BJ (cell line): ENCODE data around the gene IFI6. TPM values are rescaled to one million over a fixed set of nuclear protein-coding genes. Genes with fewer than 3 reads are reported as not detected.

ENCODE experiments used
- CTCF ChIA-PET: fragments of 350-600 bp; formaldehyde crosslinking; extraction: SDS; loops from one replicate; lab custom pipeline; 2021; ENCODE audit warnings: antibody characterized with exemption, inconsistent platforms; lab: Yijun Ruan, JAX
- POLR2A ChIA-PET: fragments of 300-600 bp; sonication (Branson Sonifier 250); formaldehyde crosslinking; extraction: SDS; loops from one replicate; lab custom pipeline; 2021; ENCODE audit warnings: antibody characterized with exemption; lab: Charles Lee
- DNase-seq: peaks from one replicate; pipeline ENCODE4 v3.0.0-alpha.2; 2011; ENCODE audit warnings: low read depth
- H3K27me3 ChIP-seq: 2 replicates; pipeline ENCODE4 v1.6.0; 2011; ENCODE audit warnings: low read length; ENCODE audit not compliant: control insufficient read depth, insufficient read depth
- H3K36me3 ChIP-seq: 2 replicates; pipeline ENCODE4 v1.5.1; 2011; ENCODE audit warnings: low read length; ENCODE audit not compliant: control insufficient read depth, insufficient read depth
- H3K4me3 ChIP-seq: 2 replicates; pipeline ENCODE4 v1.5.1; 2011; ENCODE audit warnings: low read depth, mild to moderate bottlenecking, control low read depth, low read length
- polyA plus RNA-seq: library from polyadenylated mRNA; depleted of rRNA; stranded (reverse); fragments of >200 nt; gene quantifications from 2 replicates; pipeline ENCODE4 v1.2.3, GENCODE V29; 2011; rRNA removed
- small RNA-seq: library from RNA; depleted of rRNA; stranded (forward); fragments of <200 nt; gene quantifications from one replicate; pipeline ENCODE3, GENCODE V24; 2012; ENCODE audit warnings: low replicate concordance, low read depth; ENCODE audit not compliant: insufficient read length
- TF ChIP-seq, protein P1 (sequence below): IDR thresholded peaks from 2 replicates; pipeline ENCODE4 v1.5.1; 2011; ENCODE audit warnings: low read depth, mild to moderate bottlenecking, control low read depth, inconsistent platforms, low read length, moderate library complexity; ENCODE audit not compliant: insufficient read depth

IFI6 gene
- polyA plus RNA-seq, 1 experiment = 68.0 TPM

DNA sequence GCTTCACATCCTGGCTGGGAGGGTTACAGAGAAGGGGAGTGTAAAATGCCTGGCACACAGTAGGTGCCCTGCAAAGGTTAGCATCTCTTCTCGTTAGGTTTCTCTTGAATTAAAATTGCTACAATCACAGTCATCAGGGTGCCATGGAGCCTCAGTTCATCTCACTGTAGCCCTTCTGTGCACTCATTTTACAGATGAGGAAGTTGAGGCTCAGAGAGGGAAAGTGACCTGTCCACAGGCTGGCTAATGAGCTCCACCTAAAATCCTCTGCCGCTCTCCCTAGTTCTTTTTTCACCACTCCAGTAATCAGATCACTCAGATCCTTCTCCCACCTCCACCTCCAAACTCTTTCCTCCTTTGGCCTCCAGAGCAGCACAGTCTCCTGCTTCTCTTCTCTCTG, 54.6 kb downstream of the IFI6 start:
- POLR2A ChIA-PET = no interaction called here
- no peak for DNase-seq
- CTCF ChIA-PET = interaction anchor here (1.0 to 3.0 kb wide), 7 partner anchors 9 to 45 kb away, joined by 3 to 13 read pairs (median 6); no protein-coding TSS in a partner anchor
- no peaks in the 10 kb centered on the region for H3K36me3 ChIP-seq
- no peak overlapping the region for H3K4me3 ChIP-seq
- TF ChIP-seq, protein P1, sequence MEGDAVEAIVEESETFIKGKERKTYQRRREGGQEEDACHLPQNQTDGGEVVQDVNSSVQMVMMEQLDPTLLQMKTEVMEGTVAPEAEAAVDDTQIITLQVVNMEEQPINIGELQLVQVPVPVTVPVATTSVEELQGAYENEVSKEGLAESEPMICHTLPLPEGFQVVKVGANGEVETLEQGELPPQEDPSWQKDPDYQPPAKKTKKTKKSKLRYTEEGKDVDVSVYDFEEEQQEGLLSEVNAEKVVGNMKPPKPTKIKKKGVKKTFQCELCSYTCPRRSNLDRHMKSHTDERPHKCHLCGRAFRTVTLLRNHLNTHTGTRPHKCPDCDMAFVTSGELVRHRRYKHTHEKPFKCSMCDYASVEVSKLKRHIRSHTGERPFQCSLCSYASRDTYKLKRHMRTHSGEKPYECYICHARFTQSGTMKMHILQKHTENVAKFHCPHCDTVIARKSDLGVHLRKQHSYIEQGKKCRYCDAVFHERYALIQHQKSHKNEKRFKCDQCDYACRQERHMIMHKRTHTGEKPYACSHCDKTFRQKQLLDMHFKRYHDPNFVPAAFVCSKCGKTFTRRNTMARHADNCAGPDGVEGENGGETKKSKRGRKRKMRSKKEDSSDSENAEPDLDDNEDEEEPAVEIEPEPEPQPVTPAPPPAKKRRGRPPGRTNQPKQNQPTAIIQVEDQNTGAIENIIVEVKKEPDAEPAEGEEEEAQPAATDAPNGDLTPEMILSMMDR = no peak
- peaks cover 2% of the 10 kb centered on the region; the same call in 1 of the 2 replicates for H3K27me3 ChIP-seq

DNA sequence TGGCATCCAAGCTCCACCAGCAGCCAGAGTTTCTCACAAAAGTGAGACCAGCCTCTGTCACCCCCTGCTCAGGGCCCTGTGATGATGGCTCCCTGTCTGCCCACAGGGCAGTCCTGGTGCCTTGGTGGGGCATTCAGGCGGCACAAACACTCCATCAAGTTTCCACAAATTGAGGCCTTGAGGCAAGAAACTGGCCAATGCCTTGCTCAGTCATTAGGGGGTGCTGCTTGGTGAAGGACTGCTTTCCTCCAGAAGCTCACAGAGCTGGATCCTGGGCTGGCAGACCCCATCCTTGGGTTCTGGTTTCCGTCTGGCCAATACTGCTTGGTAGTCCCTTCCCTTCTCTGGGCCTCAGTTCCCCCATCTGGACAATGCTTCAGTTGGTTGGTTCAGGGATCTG, 55.6 kb downstream of the IFI6 start:
- TF ChIP-seq, protein P1 = no peak
- DNase-seq = no peak
- ChIA-PET CTCF (interaction anchor here (0.6 to 3.0 kb wide), 9 partner anchors 8 to 110 kb away, joined by 3 to 13 read pairs (median 6); partner anchors contain the start of gene FAM76A), POLR2A (no interaction called here)
- H3K27me3 ChIP-seq = peaks cover 2% of the 10 kb centered on the region; the same call in 1 of the 2 replicates
- H3K36me3 ChIP-seq = no peaks in the 10 kb centered on the region
- H3K4me3 ChIP-seq = no peak overlapping the region

Small RNAs within 50 kb of the gene (small RNA-seq; reads per million reads assigned to genes)
- not detected for gene AL031729.1
- gene RNU6-424P = not detected
- gene RNU6-949P = not detected

Other genes with a start within 250 kb of the IFI6 start
- 49.0 and 56.5 TPM in 2 replicates for gene WASF2, start 182.0 kb downstream of the IFI6 start, polyA plus RNA-seq
- gene AHDC1, start 68.0 kb downstream of the IFI6 start, polyA plus RNA-seq = 3.5 and 4.1 TPM in 2 replicates
- gene FGR, start 37.0 kb downstream of the IFI6 start, polyA plus RNA-seq = not detected in 2 replicates
- gene FAM76A, start 53.8 kb upstream of the IFI6 start, polyA plus RNA-seq = 3.9 and 5.7 TPM in 2 replicates
- 31.2 and 36.4 TPM in 2 replicates for gene STX12, start 101.0 kb upstream of the IFI6 start, polyA plus RNA-seq
- 54.7 and 59.8 TPM in 2 replicates for gene PPP1R8, start 158.6 kb upstream of the IFI6 start, polyA plus RNA-seq
- gene THEMIS2, start 200.4 kb upstream of the IFI6 start, polyA plus RNA-seq = 2.0 and 2.4 TPM in 2 replicates
- gene RPA2, start 242.4 kb upstream of the IFI6 start, polyA plus RNA-seq = 51.7 and 54.3 TPM in 2 replicates